GM12878 (cell line): Measurements from ENCODE around the gene CHRNA5. TPM values are rescaled to one million over a fixed set of nuclear protein-coding genes. Genes with fewer than 3 reads are reported as not detected.

Source experiments
- ATAC-seq: fragments of 200-7000 bp; cut with Tn5 transposase; 3 replicates; pipeline ENCODE4 v1.9.1; 2020; ENCODE audit warnings: mild to moderate bottlenecking, moderate library complexity
- BruUV-seq: library from RNA; stranded (reverse); fragments of 400-500 nt; replicated peaks from 2 replicates; lab custom pipeline; 2021; lab: Mats Ljungman, UMichigan
- CTCF ChIA-PET: fragments of 300-600 bp; sonication (Branson Sonifier 250); formaldehyde crosslinking; extraction: SDS; loops from one replicate; lab custom pipeline; 2021; ENCODE audit warnings: inconsistent platforms; lab: Yijun Ruan, JAX
- POLR2A ChIA-PET: fragments of 350-600 bp; formaldehyde crosslinking; extraction: SDS; loops from one replicate; lab custom pipeline; 2021; ENCODE audit warnings: inconsistent platforms; lab: Charles Lee
- RAD21 ChIA-PET: fragments of 300-600 bp; sonication (Branson Sonifier 250); formaldehyde crosslinking; loops from one replicate; lab custom pipeline; 2023; ENCODE audit warnings: antibody characterized with exemption; ENCODE audit not compliant: unreplicated experiment; lab: Charles Lee
- SMC1A ChIA-PET: fragments of 300-600 bp; sonication (Branson Sonifier 250); formaldehyde crosslinking; loops from one replicate; lab custom pipeline; 2023; ENCODE audit not compliant: unreplicated experiment, uncharacterized antibody; lab: Charles Lee
- DNase-seq: peaks from one replicate; pipeline ENCODE4 v3.0.0-alpha.2; 2011; ENCODE audit warnings: low read depth, low spot score
- FAIRE-seq: peaks from 3 replicates; lab custom pipeline; 2011; peaks lifted over from hg19 to GRCh38; lab: Jason Lieb, UNC
- H2AFZ ChIP-seq: 2 replicates; pipeline ENCODE4 v1.6.0; 2011; ENCODE audit warnings: low read depth, low read length, control low read depth; ENCODE audit not compliant: control insufficient read depth
- H3K27ac ChIP-seq: 2 replicates; pipeline ENCODE4 v1.5.1; 2011; ENCODE audit warnings: control low read depth; ENCODE audit not compliant: control insufficient read depth, insufficient read depth
- H3K27me3 ChIP-seq, 2 experiments: replicated peaks in 1 of 2; 2 replicates each; pipeline versions ENCODE4 v1.6.0 to v1.6.1; 2011; ENCODE audit warnings: low read length in 1 of 2; ENCODE audit not compliant: control insufficient read depth in 2 of 2, insufficient read depth in 2 of 2
- H3K36me3 ChIP-seq, 2 experiments: 2 replicates each; pipeline ENCODE4 v1.5.1; 2011; ENCODE audit warnings: low read length in 1 of 2; ENCODE audit not compliant: control insufficient read depth in 2 of 2, insufficient read depth in 2 of 2
- H3K4me1 ChIP-seq: 2 replicates; pipeline ENCODE4 v1.6.1; 2011; ENCODE audit warnings: mild to moderate bottlenecking, low read length, moderate library complexity, mixed read lengths; ENCODE audit not compliant: control insufficient read depth, insufficient read depth
- H3K4me2 ChIP-seq: 2 replicates; pipeline ENCODE4 v1.6.0; 2011; ENCODE audit warnings: control low read depth; ENCODE audit not compliant: control insufficient read depth, insufficient read depth
- H3K4me3 ChIP-seq: fragments of 200-600 bp; sonication (generic); 2 replicates; pipeline ENCODE4 v1.5.1; 2016
- H3K79me2 ChIP-seq: 2 replicates; pipeline ENCODE4 v1.6.0; 2011; ENCODE audit warnings: low read length; ENCODE audit not compliant: control insufficient read depth, insufficient read depth
- H3K9ac ChIP-seq: 2 replicates; pipeline ENCODE4 v1.8.0; 2011; ENCODE audit warnings: low read length, control low read depth, mixed read lengths; ENCODE audit not compliant: control insufficient read depth, insufficient read depth
- H3K9me3 ChIP-seq: replicated peaks from 3 replicates; pipeline ENCODE4 v1.5.1; 2011; ENCODE audit warnings: mild to moderate bottlenecking, low read length; ENCODE audit not compliant: control insufficient read depth, insufficient read depth
- H4K20me1 ChIP-seq: 2 replicates; pipeline ENCODE4 v1.6.0; 2011; ENCODE audit not compliant: control insufficient read depth, insufficient read depth
- ATF7 ChIP-seq: fragments of 450-650 bp; IDR thresholded peaks from 2 replicates; pipeline ENCODE4 v1.6.1; 2016; ENCODE audit warnings: low read depth, mild to moderate bottlenecking
- CHD4 ChIP-seq: fragments of 200-600 bp; sonication (generic); IDR thresholded peaks from 2 replicates; pipeline ENCODE4 v1.6.1; 2016; ENCODE audit warnings: mild to moderate bottlenecking
- CTCF ChIP-seq, 3 experiments: IDR thresholded peaks in 2 of 3; conservative IDR thresholded peaks in 1 of 3; 2 replicates each; pipeline ENCODE4 v1.5.1; 2011; ENCODE audit warnings: low read depth in 3 of 3, low read length in 3 of 3, mild to moderate bottlenecking in 3 of 3, control low read depth in 2 of 3, moderate library complexity in 2 of 3, inconsistent platforms in 1 of 3, mixed read lengths in 1 of 3; ENCODE audit not compliant: control insufficient read depth in 2 of 3, insufficient read depth in 1 of 3; ENCODE audit errors: extremely low read depth in 1 of 3
- EED ChIP-seq: sonication (generic); IDR thresholded peaks from 2 replicates; pipeline ENCODE4 v1.6.1; 2016; ENCODE audit warnings: antibody characterized with exemption, low read depth
- HSF1 ChIP-seq: fragments of 150-350 bp; IDR thresholded peaks from 2 replicates; pipeline ENCODE4 v1.6.1; 2014; ENCODE audit warnings: mild to moderate bottlenecking, low read depth, low read length
- IKZF2 ChIP-seq, 2 experiments: fragments of 450-650 bp; IDR thresholded peaks; 2 replicates each; pipeline ENCODE4 v1.6.1; 2017; ENCODE audit warnings: mild to moderate bottlenecking in 2 of 2, moderate library complexity in 2 of 2
- IRF3 ChIP-seq: fragments of 450-650 bp; IDR thresholded peaks from 2 replicates; pipeline ENCODE4 v1.6.1; 2014; ENCODE audit warnings: mild to moderate bottlenecking
- MEF2B ChIP-seq: fragments of 450-650 bp; IDR thresholded peaks from 2 replicates; pipeline ENCODE4 v1.6.1; 2018; ENCODE audit warnings: mild to moderate bottlenecking, moderate library complexity; ENCODE audit not compliant: partially characterized antibody, poor library complexity, severe bottlenecking
- MLLT1 ChIP-seq: fragments of 450-650 bp; IDR thresholded peaks from 2 replicates; pipeline ENCODE4 v1.6.1; 2016; ENCODE audit warnings: mild to moderate bottlenecking
- NFIC ChIP-seq: IDR thresholded peaks from 2 replicates; pipeline ENCODE4 v1.6.1; 2012; ENCODE audit warnings: low read depth, mild to moderate bottlenecking, inconsistent platforms, low read length, moderate library complexity
- NR2C2 ChIP-seq: IDR thresholded peaks from 2 replicates; pipeline ENCODE4 v1.6.1; 2011; ENCODE audit warnings: borderline replicate concordance, low read depth; ENCODE audit not compliant: control insufficient read depth, insufficient read length
- POLR2AphosphoS5 ChIP-seq: IDR thresholded peaks from 2 replicates; pipeline ENCODE4 v1.6.1; 2011; ENCODE audit warnings: mild to moderate bottlenecking, low read length, inconsistent platforms
- SREBF2 ChIP-seq: IDR thresholded peaks from 2 replicates; pipeline ENCODE4 v1.6.1; 2012; ENCODE audit warnings: mild to moderate bottlenecking, low read length
- WGBS: methylation state at CpG from one replicate; pipeline ENCODE4 v1.1.6; 2016; ENCODE audit warnings: low lambda C conversion rate; ENCODE audit not compliant: insufficient replicate concordance, insufficient coverage; ENCODE audit errors: missing lambda C conversion rate; 5-methylcytosine and 5-hydroxymethylcytosine counted together
- in situ Hi-C: fragments of 300-500 bp; cut with MboI; formaldehyde crosslinking; loops from 9 replicates; pipeline ENCODE4 v1.14.3; 2018; ENCODE audit warnings: mixed read lengths
- intact Hi-C: fragments of 100-400 bp; cut with micrococcal nuclease; formaldehyde crosslinking; loops from one replicate; pipeline ENCODE4 v1.14.2; 2022; ENCODE audit not compliant: unreplicated experiment
- polyA plus RNA-seq, 11 experiments: library from polyadenylated mRNA; depleted of rRNA in 4 of 11; unstranded in 6 of 11; stranded (reverse) in 5 of 11; fragments of >200 nt; fragmentation: Nextera tagmentation in 4 of 11; fragmentation: Illumina TruSeq in 1 of 11; extraction: Ambion mirVana in 4 of 11; extraction: Trizol in 1 of 11; gene quantifications; 1 replicate in 1 of 11; 2 replicates in 10 of 11; pipeline versions ENCODE4 v1.2.1 to v1.2.3, GENCODE V29; 2011 to 2016; ENCODE audit warnings: inconsistent platforms in 2 of 11, missing spikeins in 2 of 11, low read depth in 1 of 11
- total RNA-seq, 4 experiments: library from RNA; depleted of rRNA in 3 of 4; stranded (reverse); fragments of >200 nt in 3 of 4; fragmentation: Illumina TruSeq in 1 of 4; extraction: Trizol in 1 of 4; gene quantifications; 2 replicates each; pipeline versions ENCODE4 v1.2.1 to v1.2.3, GENCODE V29; 2013 to 2021

CHRNA5 gene
- total and polyA plus RNA-seq, 10 of the 15 experiments (the other 5 are each of a cell fraction or from before 2014, with no cell fraction given): 0.74 to 21.4 (median 12.7) TPM

- TF ChIP-seq MLLT1 (no peak), POLR2AphosphoS5 (no peak), ATF7 (no peak), IRF3 (no peak), EED (no peak), HSF1 (no peak)
Measured at GRCh38 chr15:78625606-78626280, 60.4 kb downstream of the CHRNA5 start (continued).

GRCh38 chr15:78626381-78626995 is 61.2 kb downstream of the CHRNA5 start:
- no peaks in the 10 kb centered on the region for H4K20me1 ChIP-seq
- H2AFZ ChIP-seq: no peak overlapping the region
- no peaks in the 10 kb centered on the region for H3K4me1 ChIP-seq
- no peak overlapping the region for H3K27ac ChIP-seq
- 40% methylated on average over 6 of the region's 6 CpGs for WGBS
- ATAC-seq (no peak), FAIRE-seq (no peak), DNase-seq (no peak)
- no peak overlapping the region for H3K9ac ChIP-seq
- peaks cover 0 to 3% of the 10 kb centered on the region in 2 experiments; a peak in 1 of 4 replicates for H3K27me3 ChIP-seq
- intact Hi-C loops (no loop called here), in situ Hi-C loops (no loop called here)
- no peak for TF ChIP-seq NFIC
- TF ChIP-seq NR2C2: no peak
- TF ChIP-seq IRF3: no peak
- TF ChIP-seq MEF2B: no peak
- TF ChIP-seq CHD4: no peak
- TF ChIP-seq CTCF (IDR thresholded peaks at IDR 0.05 in 2 of 3, conservative IDR thresholded peaks at IDR 0.05 in 1 of 3; ENCODE audit: control insufficient read depth in 2 of 3, extremely low read depth in 1 of 3, insufficient read depth in 1 of 3, low read depth in 3 of 3, low read length in 3 of 3): no peak
- no peak for TF ChIP-seq IKZF2 (IDR thresholded peaks at IDR 0.05)
- no peak for TF ChIP-seq SREBF2
- BruUV-seq: no TSS peak
- ChIA-PET RAD21 (no interaction called here), SMC1A (no interaction called here), CTCF (no interaction called here), POLR2A (no interaction called here)
- H3K36me3 ChIP-seq: no peaks in the 10 kb centered on the region
- H3K4me3 ChIP-seq: no peak overlapping the region
- H3K4me2 ChIP-seq: no peak overlapping the region
- no peaks in the 10 kb centered on the region for H3K79me2 ChIP-seq
- no peaks in the 10 kb centered on the region for H3K9me3 ChIP-seq
